Hematopoietic multipotent progenitor cell (in vitro differentiated cells): Measurements from ENCODE around the gene MRTFA. TPM values are rescaled to one million over a fixed set of nuclear protein-coding genes. Genes with fewer than 3 reads are reported as not detected.
A peak's percentile ranks its signal among the peaks of the same experiment; 100 is the strongest.
"Not testable (repeated sequence)": the region's sequence is repeated elsewhere in the genome, so short reads cannot be mapped to it uniquely, and the experiment has no call there.

Experiments used
- DNase-seq, 3 donors: peaks; one replicate each; pipeline ENCODE4 v3.0.0-alpha.2; 2011 to 2015; ENCODE audit warnings: low read depth in 2 of 3, low spot score in 2 of 3
- total RNA-seq: library from RNA; depleted of rRNA; stranded (reverse); fragments of >200 nt; gene quantifications from one replicate; pipeline ENCODE4 v1.2.3, GENCODE V29; 2012

MRTFA gene
- total RNA-seq, 1 donor = 84.3 TPM

DNA sequence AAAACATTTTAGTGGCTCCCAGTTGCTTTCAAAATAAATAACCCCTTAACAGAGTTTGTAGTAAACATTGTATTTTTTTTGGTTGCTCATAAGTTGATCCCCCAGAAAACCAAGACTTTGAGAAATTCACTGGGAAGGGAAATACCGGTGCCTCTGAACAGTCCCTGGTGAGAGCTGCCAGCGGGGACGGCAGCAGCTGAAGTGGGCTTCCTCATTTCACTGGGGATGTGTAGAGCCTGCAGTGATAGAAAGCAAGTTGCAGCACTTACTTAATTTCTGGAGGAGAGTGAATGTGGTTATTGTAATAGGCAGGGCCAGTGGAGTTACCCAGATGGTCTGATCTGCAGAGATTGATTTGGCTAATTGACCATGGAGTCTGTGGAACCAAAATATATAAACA is 24.2 kb upstream of the MRTFA start:
- peak in 1 of 3 donors; percentile 16 for DNase-seq

DNA sequence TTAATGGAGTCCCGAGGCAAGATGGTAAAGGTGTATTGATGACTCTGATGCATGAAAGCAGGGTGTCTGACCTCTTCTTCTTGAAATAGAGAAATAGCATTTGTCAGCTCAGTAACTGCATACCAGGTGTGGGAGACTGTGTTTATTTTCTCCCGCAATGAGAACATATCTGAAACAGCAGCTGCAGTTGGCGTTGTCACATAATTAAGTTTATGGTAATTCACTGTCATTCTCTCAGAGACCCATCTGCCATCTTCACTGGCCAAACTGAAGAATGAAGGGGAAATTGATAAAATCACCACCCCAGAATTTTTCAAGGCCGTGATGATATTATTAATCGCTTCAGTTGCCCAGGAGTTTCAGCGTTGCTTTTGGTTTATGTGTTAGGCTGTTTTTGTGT is 22.6 kb upstream of the MRTFA start:
- no peak for DNase-seq

DNA sequence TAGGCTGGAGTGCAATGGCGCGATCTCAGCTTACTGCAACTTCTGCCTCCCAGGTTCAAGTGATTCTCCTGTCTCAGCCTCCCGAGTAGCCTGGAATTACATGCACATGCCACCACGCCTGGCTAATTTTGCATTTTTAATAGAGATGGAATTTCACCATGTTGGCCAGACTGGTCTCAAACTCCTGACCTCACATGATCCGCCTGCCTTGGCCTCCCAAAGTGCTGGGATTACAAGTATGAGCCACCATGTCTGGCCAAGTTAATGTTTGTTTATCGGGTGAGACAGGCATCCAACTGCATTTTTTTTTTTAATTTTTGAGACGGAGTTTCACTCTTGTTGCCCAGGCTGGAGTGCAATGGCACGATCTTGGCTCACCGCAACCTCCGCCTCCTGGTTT is 20.1 kb upstream of the MRTFA start:
- not testable (repeated sequence) for DNase-seq

DNA sequence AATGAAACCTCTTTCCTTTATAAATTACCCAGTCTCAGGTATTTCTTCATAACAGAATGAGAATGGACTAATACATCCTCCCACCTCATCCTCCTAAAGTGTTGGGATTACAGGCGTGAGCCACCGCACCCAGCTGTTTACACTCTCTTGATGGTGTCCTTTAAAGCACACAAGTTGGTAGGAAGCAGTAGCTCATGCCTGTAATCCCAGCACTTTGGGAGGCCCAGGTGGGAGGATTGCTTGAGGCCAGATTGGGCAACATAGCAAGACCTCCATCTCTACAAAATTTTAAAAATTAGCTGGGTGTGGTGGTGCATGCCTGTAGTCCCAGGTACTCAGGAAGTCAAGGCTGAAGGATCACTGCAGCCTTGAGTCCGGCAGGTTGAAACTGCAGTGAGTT is 19.4 kb upstream of the MRTFA start:
- DNase-seq = not testable (repeated sequence)

DNA sequence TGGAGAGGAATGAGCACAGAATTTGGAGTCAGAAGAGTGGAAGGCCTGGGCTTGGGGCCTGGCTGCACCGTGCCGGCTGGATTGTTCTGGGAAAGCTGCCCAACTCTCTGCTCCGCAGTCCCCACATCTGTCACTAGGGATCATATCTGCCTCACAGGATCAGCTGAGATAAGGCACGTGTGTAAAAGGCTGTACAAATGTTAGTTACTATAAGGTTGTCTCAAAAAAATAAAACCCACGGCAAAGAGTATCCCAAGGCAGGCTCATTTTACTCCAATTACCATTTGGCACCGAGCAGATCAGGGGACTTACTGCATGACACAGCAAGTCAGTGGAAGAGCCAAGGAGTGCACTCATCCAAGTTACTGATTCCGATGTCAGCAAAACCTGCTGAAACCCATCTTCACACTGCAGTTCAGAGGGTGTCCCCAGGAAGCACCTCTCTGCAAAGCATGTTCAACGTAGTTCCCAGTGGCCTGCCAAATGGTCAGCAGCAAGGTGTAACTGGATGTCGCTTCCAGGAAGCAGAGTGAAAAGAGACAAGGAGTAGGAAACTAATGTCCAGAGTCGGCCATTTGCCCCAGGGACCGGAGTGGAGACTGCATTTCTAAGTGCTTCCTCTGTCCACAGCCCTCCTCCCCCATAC is 18.1 kb upstream of the MRTFA start:
- peak in 1 of 3 donors; percentile 46 for DNase-seq

GRCh38 chr22:40653361-40653760 is 16.8 kb upstream of the MRTFA start:
- no peak for DNase-seq

- DNase-seq = peak; percentile 32 to 94 (median 86)
Observed at GRCh38 chr22:40651563-40652501, 15.3 kb upstream of the MRTFA start.

DNA sequence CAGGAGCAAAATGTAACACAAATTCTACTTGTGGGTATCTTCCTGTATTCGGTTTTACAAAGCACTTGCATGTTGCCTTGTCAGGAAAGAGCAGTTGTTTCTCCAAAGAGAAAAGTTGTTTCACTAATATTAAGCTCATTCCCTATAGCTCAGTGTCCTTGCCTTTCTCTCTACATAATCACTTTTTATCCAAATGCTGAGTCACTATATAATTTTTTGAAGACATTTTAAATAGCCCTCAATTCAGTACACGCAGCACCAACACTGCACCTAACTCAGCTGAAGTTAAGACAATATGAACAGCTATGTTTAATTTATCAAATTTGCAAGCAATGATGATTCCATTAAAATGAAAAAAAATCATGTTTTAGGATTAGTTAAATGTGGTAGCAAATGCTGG is 14.5 kb upstream of the MRTFA start:
- no peak for DNase-seq

DNA sequence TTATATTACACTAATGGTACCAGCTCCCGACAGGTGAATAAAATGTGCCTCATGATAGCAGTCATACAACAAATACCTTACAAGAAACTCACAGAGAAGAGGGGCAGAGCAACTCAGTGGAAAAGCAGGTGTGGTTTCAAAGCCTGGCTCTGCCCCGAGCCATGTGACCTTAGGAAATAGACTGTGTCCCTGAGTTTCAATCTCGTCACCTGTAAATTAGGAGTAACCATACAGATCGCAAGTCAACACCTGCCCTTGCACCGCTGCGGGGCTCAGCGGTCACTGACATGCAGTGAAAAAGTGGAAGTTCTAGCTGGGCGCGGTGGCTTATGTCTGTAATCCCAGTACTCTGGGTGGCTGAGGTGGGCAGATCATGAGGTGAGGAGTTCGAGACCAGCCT is 11.9 kb upstream of the MRTFA start:
- DNase-seq = no peak

- DNase-seq = no peak
Observed at GRCh38 chr22:40645579-40646197, 9.2 kb upstream of the MRTFA start.

GRCh38 chr22:40642316-40642715 is 5.8 kb upstream of the MRTFA start:
- no peak for DNase-seq

- DNase-seq = no peak
Observed at GRCh38 chr22:40641269-40641668, 4.8 kb upstream of the MRTFA start.

DNA sequence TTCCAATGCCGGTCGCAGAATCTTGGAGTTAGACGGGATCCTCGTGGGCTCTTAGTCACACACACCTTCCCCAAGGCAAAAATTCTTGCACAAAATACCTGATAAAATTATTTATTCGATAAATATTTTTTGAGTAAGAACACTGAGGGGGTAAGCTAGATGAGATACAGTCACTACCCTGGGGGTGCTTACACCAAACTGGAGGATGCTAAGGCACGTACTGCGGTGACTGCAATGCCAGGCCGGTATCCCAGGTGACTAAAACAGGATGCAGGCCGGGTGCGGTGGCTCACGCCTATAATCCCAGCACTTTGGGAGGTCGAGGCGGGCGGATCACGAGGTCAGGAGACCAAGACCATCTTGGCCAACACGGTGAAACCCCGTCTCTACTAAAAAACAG is 1.7 kb upstream of the MRTFA start:
- DNase-seq = no peak

- DNase-seq = peak; percentile 6 to 55 (median 50)
Observed at GRCh38 chr22:40637183-40638150, 948 bp upstream of the MRTFA start.

DNA sequence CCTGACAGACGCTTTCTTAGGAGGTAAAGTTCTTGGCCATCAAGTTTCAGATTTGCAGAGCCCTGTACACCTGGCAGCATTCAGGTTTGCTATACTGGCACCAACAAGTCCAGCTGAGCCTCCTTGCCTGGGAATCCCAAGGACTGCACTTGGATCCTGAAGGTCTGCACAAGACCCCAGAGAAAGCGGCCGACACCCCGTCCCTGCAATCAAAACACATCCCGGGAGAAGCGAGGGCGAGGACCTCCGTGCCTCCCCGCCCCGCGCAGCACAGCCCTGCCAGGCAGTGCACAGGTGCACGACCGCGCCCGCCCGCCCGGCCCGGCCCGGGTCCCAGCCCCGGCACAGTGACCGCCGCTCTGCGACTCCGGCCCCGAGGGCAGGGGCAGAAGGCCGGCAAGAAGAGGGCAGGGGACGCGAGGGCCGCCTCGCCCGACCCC is 559 bp downstream of the MRTFA start:
- DNase-seq = peak in 1 of 3 donors; percentile 5

- DNase-seq = peak in 1 of 3 donors; percentile 5
Observed at GRCh38 chr22:40635043-40635939, 1.2 kb downstream of the MRTFA start.

GRCh38 chr22:40634119-40634903 is 2.2 kb downstream of the MRTFA start:
- DNase-seq = no peak

DNA sequence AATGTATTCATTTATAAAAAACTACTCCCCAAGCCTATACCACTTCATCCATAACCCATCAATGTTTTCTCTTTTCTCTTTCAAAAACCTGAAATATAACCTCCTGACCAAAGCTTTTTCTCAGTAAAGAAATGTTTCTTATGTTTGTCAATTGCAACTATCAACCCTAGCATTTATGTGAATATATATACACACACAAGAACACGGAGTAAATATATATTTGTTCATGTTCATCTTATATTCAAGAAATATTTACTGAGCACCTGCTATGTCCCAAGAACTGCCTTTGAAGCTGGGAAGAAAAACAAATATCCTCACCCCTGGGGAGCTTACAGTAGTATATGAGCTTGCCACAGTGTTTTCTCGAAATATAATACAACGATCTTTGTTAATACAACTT is 3.5 kb downstream of the MRTFA start:
- no peak for DNase-seq
